Adipocyte (in vitro differentiated cells): ENCODE results near the gene HLA-B.

ENCODE experiments used
- DNase-seq: peaks from one replicate; pipeline ENCODE4 v3.0.0-alpha.2; 2015; ENCODE audit warnings: low read depth
- H3K27me3 ChIP-seq: replicated peaks from 2 replicates; pipeline ENCODE4 v1.7.0; 2013; ENCODE audit warnings: mild to moderate bottlenecking, low read length, moderate library complexity; ENCODE audit not compliant: control insufficient read depth, insufficient read depth
- H3K36me3 ChIP-seq: 2 replicates; pipeline ENCODE4 v1.7.0; 2013; ENCODE audit warnings: low read length, mild to moderate bottlenecking, moderate library complexity; ENCODE audit not compliant: control insufficient read depth, insufficient read depth, severe bottlenecking
- H3K4me1 ChIP-seq: 2 replicates; pipeline ENCODE4 v1.7.0; 2013; ENCODE audit warnings: mild to moderate bottlenecking, low read length, moderate library complexity; ENCODE audit not compliant: control insufficient read depth, insufficient read depth
- H3K4me3 ChIP-seq: 2 replicates; pipeline ENCODE4 v1.7.0; 2013; ENCODE audit warnings: mild to moderate bottlenecking, low read length, moderate library complexity
- H3K9ac ChIP-seq: 2 replicates; pipeline ENCODE4 v1.7.0; 2013; ENCODE audit warnings: mild to moderate bottlenecking, low read length, moderate library complexity
- H3K9me3 ChIP-seq: 2 replicates; pipeline ENCODE4 v1.7.0; 2013; ENCODE audit warnings: mild to moderate bottlenecking, low read length, moderate library complexity; ENCODE audit not compliant: control insufficient read depth

Gene HLA-B

DNA sequence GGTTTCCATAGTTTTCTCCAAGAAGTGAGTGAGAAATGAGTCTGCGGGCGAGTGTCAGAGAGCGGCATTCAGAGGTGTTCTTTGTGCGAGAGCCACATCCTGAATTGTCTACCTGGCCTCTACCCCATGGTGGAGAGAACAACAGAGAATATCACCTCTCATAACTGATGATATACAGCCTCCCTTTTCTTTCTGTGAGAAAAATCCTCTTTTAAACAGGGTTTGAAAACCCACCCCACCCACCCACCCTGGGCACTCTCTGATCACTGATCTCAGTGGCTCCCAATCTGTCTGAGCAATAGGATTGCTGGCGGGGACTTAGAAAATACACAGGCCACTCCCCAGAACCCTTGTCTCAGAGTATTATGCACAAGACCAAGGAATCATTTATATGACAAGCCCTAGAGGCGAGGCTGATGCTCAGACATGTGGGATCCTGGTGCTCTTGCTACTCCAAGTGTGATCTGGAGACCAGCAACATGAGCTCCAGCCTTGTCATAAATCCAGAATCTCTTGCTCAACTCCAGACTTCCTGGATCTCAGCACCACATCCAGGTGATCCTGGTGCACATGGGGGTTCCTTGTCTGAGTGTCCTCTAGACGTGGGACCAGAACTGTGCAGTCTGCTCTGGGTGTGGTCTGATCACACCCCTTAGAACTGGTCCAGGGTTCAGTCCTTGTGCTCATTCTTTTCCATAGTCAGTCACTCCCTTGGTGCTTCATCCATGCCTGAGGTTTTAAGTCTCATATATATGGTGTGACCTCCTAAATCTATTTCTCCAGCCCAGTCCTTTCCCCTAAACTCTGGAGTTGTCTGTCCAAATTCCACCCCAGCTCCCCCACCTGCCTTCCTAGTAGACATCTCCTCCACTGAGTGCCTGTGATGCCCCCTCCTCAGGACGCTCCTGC is 5.3 kb downstream of the HLA-B start:
- Histone ChIP-seq H3K9ac (no peak overlapping the region), H3K4me3 (no peak overlapping the region), H3K36me3 (peaks cover 6% of the 10 kb centered on the region), H3K9me3 (no peaks in the 10 kb centered on the region), H3K4me1 (peaks cover 4% of the 10 kb centered on the region), H3K27me3 (peaks cover 4% of the 10 kb centered on the region)
- DNase-seq: no peak

GRCh38 chr6:31351033-31351380 is 6.0 kb downstream of the HLA-B start:
- Histone ChIP-seq H3K36me3 (peaks cover 6% of the 10 kb centered on the region), H3K4me3 (no peak overlapping the region), H3K9me3 (no peaks in the 10 kb centered on the region), H3K9ac (no peak overlapping the region), H3K27me3 (peaks cover 4% of the 10 kb centered on the region), H3K4me1 (peaks cover 3% of the 10 kb centered on the region)
- no peak for DNase-seq

DNA sequence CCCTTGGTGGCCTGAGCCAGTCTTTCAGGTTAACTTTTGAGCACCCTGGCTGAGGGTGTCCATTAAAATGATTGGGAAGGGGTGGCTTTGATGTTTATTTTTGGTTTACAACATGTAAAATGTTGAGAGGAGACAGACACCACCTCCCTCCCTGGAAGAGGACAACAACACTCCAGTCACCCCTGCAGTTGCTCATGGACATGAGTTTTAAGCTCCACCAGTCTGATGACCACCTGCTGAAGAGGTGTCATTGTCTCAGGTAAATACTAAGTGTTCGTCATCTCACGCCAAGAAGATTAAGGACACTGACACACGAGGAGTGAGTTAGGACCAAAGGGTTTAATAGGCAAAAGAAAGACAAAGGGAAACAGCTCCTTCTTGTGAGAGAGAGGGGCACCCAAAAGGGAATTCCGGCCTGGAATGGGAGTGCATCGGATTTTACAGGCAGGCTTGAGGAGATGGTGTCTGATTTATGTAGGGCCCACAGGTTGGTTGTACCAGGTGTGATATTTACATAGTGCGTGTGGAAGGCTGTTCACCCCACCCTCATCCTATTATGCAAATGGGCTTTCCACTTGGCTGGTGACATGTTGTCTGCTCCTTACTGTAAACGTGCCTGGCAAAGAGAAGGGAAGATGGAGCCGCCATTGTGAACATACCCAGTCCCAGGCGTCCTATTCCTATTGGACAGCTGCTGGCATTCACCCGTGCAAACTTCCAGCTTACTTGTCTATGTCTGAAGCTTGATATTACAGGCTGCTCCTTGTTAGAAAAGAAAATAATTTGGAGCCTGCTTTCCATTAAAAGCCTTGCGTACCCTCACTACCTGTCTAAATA is 6.6 kb downstream of the HLA-B start:
- peaks cover 4% of the 10 kb centered on the region for H3K27me3 ChIP-seq
- no peaks in the 10 kb centered on the region for H3K4me1 ChIP-seq
- peaks cover 6% of the 10 kb centered on the region for H3K36me3 ChIP-seq
- no peak overlapping the region for H3K4me3 ChIP-seq
- H3K9me3 ChIP-seq: no peaks in the 10 kb centered on the region
- DNase-seq: no peak
- H3K9ac ChIP-seq: no peak overlapping the region

GRCh38 chr6:31349301-31349700 is 7.7 kb downstream of the HLA-B start:
- no peak overlapping the region for H3K4me3 ChIP-seq
- no peak for DNase-seq
- H3K27me3 ChIP-seq: peaks cover 4% of the 10 kb centered on the region
- H3K9me3 ChIP-seq: no peaks in the 10 kb centered on the region
- peaks cover 6% of the 10 kb centered on the region for H3K36me3 ChIP-seq
- no peak overlapping the region for H3K9ac ChIP-seq
- no peaks in the 10 kb centered on the region for H3K4me1 ChIP-seq

DNA sequence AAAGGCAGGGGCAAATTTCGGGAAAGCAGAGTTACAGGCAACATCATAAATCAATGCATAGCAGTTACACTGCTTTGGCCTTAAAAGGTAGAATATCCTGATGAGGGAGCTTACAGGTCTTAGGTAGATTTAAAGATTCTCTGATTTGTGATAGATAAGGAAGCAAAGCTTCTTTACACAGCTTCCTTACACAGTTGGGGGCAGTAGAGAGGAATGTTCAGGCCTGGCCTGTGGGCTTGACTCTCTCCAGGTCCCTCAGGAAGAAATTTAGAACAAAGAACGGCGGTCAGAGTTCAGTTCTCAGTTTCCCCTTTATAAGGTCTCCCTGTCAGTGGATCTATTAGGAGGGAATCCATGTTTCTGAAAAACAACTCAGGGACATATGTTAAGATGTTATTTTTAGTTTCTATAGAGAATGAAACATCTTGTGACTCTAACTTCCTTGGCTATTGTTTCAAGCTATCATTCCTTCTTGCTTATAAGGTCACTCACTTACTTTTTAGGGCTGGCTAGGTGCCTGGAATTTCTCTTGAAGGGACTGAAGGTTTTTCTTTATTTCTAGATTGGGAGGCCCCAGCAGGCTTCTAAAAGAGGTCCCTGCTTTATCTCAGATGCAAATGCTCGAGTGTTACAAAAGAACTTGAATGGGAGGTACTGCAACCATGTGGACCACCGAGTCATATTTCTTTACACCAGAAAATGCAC is 11.8 kb downstream of the HLA-B start:
- Histone ChIP-seq H3K4me1 (no peaks in the 10 kb centered on the region), H3K9ac (no peak overlapping the region), H3K27me3 (peaks cover 4% of the 10 kb centered on the region), H3K4me3 (no peak overlapping the region), H3K9me3 (no peaks in the 10 kb centered on the region), H3K36me3 (no peaks in the 10 kb centered on the region)
- DNase-seq: no peak

GRCh38 chr6:31340228-31340627 is 16.8 kb downstream of the HLA-B start:
- Histone ChIP-seq H3K9ac (no peak overlapping the region), H3K9me3 (peaks cover 34% of the 10 kb centered on the region), H3K4me3 (no peak overlapping the region), H3K4me1 (no peaks in the 10 kb centered on the region), H3K36me3 (no peaks in the 10 kb centered on the region), H3K27me3 (no peaks in the 10 kb centered on the region)
- DNase-seq: no peak

- no peaks in the 10 kb centered on the region for H3K4me1 ChIP-seq
- H3K9ac ChIP-seq: no peak overlapping the region
- H3K27me3 ChIP-seq: no peaks in the 10 kb centered on the region
- DNase-seq: no peak
- H3K4me3 ChIP-seq: no peak overlapping the region
- H3K9me3 ChIP-seq: peaks cover 40% of the 10 kb centered on the region
- H3K36me3 ChIP-seq: no peaks in the 10 kb centered on the region
These were observed 17.8 kb downstream of the HLA-B start for GRCh38 chr6:31339210-31339609.

DNA sequence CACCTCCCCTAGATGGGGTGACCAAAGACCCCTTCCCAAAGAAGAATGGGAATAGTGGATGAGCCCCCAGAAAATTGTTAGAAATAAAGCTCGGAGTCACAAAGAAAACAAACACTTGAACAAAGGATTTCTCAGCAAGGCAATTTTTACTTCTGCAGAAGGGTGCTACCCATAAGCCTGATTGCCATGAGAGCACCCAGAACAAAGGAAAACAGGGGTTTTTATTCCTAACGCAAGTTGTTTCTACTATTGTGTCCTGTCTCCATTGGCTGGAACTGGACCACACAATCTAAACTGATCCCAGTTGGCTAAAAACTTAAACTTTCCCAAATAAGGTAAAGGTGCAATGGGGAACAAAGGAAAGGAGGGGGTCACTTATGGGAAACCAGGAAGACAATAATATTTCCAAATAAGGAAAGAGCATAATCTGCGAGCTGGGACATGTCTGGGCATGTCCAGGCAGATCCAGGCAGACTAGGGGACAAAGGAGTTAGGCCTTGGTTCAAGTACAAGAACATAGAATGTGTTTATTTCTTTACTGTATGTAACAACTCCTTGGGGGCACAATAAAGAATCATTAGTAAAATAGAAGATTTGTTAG is 20.0 kb downstream of the HLA-B start:
- Histone ChIP-seq H3K9me3 (peaks cover 43% of the 10 kb centered on the region), H3K9ac (no peak overlapping the region), H3K36me3 (no peaks in the 10 kb centered on the region), H3K4me1 (no peaks in the 10 kb centered on the region), H3K4me3 (no peak overlapping the region), H3K27me3 (no peaks in the 10 kb centered on the region)
- DNase-seq: no peak

GRCh38 chr6:31332637-31333602 is 24.1 kb downstream of the HLA-B start:
- no peak for DNase-seq
- H3K4me1 ChIP-seq: no peaks in the 10 kb centered on the region
- no peak overlapping the region for H3K9ac ChIP-seq
- no peak overlapping the region for H3K4me3 ChIP-seq
- H3K27me3 ChIP-seq: no peaks in the 10 kb centered on the region
- H3K9me3 ChIP-seq: peaks cover 57% of the 10 kb centered on the region
- no peaks in the 10 kb centered on the region for H3K36me3 ChIP-seq

DNA sequence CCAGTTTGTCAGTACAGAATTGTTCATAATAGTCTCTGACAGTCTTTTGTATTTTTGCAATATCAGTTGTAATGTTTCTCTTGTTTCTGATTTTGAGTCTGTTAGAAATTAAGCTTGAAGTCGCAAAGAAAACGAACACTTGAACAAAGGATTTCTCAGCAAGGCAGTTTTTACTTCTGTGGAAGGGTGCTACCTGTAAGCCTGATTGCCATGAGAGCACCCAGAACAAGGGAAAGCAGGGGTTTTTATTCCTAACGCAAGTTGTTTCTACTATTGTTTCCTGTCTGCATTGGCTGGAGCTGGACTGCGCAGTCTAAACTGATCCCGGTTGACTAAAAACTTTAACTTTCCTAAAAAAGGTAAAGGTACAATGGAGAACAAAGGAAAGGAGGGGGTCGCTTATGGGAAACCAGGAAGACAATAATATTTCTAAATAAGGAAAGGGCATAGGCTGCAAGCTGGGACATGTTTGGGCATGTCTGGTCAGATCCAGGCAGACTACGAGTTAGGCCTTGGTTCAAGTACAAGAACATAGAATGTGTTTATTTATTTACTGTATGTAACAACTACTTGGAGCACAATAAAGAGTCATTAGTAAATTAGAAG is 28.5 kb downstream of the HLA-B start:
- DNase-seq: no peak
- Histone ChIP-seq H3K4me1 (no peaks in the 10 kb centered on the region), H3K9ac (no peak overlapping the region), H3K36me3 (no peaks in the 10 kb centered on the region), H3K27me3 (no peaks in the 10 kb centered on the region), H3K9me3 (peaks cover 24% of the 10 kb centered on the region), H3K4me3 (no peak overlapping the region)
